Gastrocnemius medialis (tissue), 4 donors: Measurements from ENCODE around the gene DELE1.

ENCODE experiments used
- POLR2A ChIP-seq, 2 donors: fragments of 450-650 bp; IDR thresholded peaks; one replicate each; pipeline ENCODE4 v1.6.1; 2017; ENCODE audit warnings: antibody characterized with exemption in 2 of 2, mild to moderate bottlenecking in 2 of 2, moderate library complexity in 2 of 2
- TF ChIP-seq, protein P1 (sequence below), 5 experiments: fragments of 450-650 bp in 3 of 5; fragments of 200-600 bp in 2 of 5; sonication (generic) in 2 of 5; IDR thresholded peaks in 4 of 5; conservative IDR thresholded peaks in 1 of 5; 1 replicate in 4 of 5; 2 replicates in 1 of 5; pipeline ENCODE4 v1.5.1; 2016 to 2019; ENCODE audit warnings: antibody characterized with exemption in 5 of 5, mild to moderate bottlenecking in 3 of 5, moderate library complexity in 3 of 5

DNA sequence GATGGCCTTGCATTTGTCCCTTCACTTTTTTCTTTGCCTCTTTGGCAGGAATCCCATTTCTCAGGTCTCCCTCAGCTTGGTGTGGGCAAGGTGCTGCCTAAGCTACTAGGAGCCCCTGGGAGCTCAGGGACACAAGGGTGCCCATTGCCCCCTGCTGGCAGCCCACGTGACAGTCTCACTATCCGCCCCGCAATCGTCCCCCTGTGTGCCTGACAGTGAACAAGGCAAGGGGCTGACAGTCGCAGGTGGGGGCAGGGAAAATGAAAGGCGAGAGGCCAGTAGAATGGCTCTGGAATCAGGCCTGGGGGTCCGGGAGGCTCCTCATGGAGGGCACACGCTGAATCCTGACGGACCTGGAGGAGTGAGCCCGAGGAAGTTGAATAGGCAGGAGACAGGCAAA is 36.3 kb downstream of the DELE1 start:
- TF ChIP-seq, protein P1, sequence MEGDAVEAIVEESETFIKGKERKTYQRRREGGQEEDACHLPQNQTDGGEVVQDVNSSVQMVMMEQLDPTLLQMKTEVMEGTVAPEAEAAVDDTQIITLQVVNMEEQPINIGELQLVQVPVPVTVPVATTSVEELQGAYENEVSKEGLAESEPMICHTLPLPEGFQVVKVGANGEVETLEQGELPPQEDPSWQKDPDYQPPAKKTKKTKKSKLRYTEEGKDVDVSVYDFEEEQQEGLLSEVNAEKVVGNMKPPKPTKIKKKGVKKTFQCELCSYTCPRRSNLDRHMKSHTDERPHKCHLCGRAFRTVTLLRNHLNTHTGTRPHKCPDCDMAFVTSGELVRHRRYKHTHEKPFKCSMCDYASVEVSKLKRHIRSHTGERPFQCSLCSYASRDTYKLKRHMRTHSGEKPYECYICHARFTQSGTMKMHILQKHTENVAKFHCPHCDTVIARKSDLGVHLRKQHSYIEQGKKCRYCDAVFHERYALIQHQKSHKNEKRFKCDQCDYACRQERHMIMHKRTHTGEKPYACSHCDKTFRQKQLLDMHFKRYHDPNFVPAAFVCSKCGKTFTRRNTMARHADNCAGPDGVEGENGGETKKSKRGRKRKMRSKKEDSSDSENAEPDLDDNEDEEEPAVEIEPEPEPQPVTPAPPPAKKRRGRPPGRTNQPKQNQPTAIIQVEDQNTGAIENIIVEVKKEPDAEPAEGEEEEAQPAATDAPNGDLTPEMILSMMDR (IDR thresholded peaks at IDR 0.05 in 4 of 5, conservative IDR thresholded peaks at IDR 0.05 in 1 of 5): no peak
- TF ChIP-seq POLR2A (IDR thresholded peaks at IDR 0.05): no peak
